Measurements from ENCODE around the gene ARRDC4.

- no peak for TF ChIP-seq CTCF (conservative IDR thresholded peaks at IDR 0.05 in 1 of 2, IDR thresholded peaks at IDR 0.05 in 1 of 2; ENCODE audit: extremely low read depth in 1 of 2, insufficient read depth in 1 of 2, low read depth in 1 of 2, low read length in 2 of 2)
- no peak for TF ChIP-seq EZH2 (IDR thresholded peaks at IDR 0.05; ENCODE audit: borderline replicate concordance, low read length)
Measured at GRCh38 chr15:97966246-97966645, 5.7 kb downstream of the ARRDC4 start.
